HK-2 (cell line): ENCODE measurements around the gene CCT7.

Experiments
- DNase-seq: peaks from one replicate; pipeline ENCODE4 v3.0.0-alpha.2; 2018; ENCODE audit not compliant: unreplicated experiment

Gene CCT7

DNA sequence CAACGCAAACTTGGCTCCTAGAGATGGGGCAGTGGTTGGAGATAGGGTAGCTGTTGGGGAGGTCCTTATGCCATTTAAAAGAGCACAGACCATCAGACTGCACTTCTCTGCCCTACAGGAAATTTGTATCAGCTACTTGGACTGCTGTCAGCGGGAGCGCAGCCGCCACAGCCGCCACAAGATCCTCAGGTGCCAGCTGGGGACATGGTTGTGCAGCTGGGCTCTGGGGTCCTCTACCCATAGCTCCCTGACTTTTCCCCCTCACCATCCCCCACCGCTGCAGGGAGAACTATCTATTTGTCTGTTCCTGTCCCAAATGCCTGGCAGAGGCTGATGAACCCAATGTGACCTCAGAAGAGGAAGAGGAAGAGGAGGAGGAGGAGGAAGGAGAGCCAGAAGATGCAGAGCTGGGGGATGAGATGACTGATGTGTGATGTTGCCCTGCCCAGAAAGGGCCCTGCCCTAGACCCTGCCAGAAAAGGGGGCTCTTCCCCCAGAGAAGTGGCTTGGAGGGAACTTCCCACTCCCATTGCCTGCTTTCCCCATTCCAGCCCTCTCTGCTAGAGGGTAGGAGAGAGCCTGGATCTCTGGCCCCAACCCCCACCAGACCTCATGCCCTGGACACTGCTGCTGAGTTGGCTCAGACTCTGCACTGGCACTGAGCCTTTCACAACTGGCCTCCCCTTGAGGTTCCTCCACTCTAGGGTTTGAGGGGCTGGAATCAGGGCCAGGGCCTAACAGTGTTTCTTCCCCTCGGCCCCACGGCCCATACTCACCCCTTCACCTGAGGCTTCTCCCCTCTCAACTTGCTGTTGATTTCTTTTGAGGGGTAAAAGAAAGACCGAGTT, 8.4 kb upstream of the CCT7 start:
- no peak for DNase-seq

DNA sequence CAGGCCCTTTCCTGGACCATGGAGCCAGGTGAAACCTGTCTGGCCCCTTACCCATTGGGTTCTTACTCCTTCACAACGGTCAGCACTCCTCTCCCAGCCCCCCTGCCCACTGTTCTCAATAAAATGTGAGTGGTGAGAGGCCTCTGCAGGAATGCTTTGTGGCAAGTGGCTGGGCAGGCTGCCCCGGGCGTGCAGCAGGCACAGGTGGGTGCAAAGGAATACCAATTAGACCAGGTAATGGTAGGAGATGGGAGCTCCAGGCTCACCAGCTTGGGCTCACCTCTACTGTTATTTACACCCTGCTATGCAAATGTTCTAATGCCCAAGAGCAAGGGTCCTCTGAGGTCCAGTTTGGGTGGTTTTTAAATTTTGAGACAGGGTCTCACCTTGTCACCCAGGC, 7.0 kb upstream of the CCT7 start:
- DNase-seq, result no peak

DNA sequence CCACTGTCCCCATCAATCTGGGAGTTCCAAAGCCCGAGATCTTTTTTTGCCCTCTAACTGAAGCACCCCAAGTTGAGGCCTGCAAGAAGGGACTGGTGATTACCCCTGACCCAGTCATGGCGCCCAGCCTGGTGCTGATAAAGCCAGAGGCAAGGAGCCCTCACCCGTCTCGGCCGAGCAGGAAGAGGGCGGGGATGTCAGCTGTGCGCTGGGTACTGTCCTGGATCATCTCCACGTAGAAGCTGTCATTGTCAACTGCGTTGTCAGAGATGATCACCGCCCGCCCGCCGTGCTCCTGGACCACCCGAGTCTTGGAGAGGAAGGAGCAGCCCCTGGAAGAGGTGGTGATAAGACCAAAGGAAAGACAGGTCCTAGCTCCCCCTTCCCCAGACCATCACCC, 5.5 kb upstream of the CCT7 start:
- no peak for DNase-seq

DNA sequence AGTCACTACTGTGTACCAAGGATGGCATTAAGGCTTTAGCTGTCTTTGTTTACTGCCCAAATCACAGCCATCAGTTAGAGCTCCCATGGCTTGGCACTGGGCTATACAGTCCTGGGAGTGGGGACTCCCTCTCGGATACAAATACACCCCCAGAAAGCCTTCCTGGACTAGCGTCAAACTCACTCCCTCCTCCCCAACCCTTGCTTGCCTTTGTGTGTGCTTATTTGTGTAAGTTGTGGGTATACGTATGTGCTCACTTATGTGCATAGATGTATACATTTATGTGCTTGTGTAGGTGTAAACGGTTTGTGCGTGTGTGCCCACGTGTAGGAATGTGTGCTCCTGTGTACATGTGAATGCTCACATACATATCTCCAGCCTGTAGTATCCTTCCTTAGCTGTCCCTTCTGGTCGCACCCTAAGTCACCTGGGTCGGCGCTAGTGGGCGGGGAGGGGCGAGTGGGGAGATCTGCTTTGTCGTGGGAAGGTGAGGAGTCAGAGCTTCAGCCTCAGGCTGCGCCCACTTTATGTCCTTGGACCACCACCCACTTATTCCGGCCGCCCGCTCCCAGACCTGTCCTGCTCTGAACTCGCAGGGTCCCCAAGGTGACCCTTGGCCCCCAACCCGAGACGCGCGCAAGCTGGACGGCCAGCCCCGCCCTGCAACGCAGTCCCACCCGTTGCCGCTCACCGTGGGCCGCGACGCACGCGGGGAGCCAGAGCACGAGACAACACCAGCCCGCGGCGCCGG, 1.5 kb upstream of the CCT7 start:
- peak; percentile 24 for DNase-seq

- DNase-seq, result peak; percentile 99
These were observed 765 bp upstream of the CCT7 start, which contains the start of gene PRADC1 for GRCh38 chr2:73233154-73233931. Gene PRADC1, minus strand, starts transcription at chr2:73233239. Its CDS starts 79 bp downstream, at chr2:73233160.

DNA sequence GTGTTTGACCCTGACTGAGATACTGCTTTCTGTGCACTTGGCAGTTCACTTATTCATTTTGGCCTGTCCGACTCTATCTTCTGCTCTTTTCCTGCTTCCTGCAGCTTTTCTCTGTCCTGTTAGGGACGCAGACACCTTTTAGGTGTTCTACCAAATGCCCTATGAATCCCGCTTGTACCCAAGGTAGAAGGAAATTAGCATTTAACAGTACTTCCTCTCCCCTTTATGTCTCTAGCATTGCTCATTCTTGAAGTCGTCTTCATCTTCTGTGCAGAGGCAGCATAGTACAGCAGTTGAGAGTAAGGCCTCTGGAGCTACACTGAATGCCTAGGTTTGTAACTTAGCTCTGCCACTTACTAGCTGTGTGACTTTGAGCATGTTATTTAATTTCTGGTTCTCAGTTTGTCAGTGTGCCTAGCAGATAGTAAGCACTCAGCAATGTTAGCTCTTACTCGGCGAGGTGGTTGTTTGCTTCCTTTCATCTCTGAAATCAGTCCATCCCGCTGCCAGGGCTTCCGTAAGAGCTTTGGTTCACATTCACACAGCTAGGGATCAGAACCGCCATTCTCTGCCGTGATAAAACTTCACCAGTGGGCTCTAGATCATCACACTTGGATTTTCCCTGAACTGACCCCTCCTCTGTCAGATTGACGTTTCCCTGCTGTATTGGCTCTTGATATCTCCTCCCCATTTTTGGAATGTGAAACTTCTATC, 1.4 kb downstream of the CCT7 start:
- DNase-seq, result no peak

- no peak for DNase-seq
These were observed 3.1 kb downstream of the CCT7 start for GRCh38 chr2:73237168-73237567.

DNA sequence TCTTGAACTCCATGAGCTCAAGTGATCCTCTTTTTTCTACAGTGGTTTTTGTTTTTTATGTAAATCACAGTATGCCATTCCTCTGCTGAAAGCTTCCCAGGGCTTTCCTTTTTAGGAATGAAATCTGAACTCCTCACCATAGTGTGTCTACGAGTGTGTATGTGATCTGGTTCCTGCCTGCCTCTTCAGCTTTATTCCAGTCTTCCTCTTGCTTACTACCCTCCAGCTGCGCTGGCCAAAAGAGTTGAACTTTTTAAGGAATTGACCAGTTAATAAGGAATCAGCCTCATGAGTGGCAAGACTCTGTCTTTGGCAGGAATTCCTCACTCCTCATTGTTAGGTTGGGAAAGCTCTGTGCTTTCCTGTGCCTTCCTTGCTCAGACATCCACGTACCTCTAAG, 4.0 kb downstream of the CCT7 start:
- no peak for DNase-seq

- no peak for DNase-seq
These were observed 4.9 kb downstream of the CCT7 start for GRCh38 chr2:73238976-73239375.

- DNase-seq, result no peak
These were observed 5.7 kb downstream of the CCT7 start for GRCh38 chr2:73239776-73240175.

- DNase-seq, result no peak
These were observed 9.9 kb downstream of the CCT7 start for GRCh38 chr2:73243884-73244570.

DNA sequence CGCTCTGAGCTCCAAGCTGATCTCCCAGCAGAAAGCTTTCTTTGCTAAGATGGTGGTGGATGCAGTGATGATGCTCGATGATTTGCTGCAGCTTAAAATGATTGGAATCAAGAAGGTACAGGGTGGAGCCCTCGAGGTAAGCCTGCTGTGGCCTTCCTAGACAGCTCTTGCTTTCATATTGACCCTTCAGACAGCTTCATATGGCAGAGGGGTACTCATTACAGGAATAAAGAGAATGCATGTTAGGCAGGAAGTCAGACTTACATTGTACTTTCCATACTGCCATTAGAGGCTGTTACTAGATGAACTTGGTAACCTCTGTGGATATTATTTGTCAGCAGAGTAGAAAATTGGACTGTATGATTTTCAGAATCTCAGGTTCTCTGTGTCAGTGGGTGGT, 10.5 kb downstream of the CCT7 start:
- DNase-seq, result no peak

- DNase-seq, result no peak
These were observed 12.7 kb downstream of the CCT7 start for GRCh38 chr2:73246850-73247249.

- no peak for DNase-seq
These were observed 15.5 kb downstream of the CCT7 start for GRCh38 chr2:73249636-73250035.

DNA sequence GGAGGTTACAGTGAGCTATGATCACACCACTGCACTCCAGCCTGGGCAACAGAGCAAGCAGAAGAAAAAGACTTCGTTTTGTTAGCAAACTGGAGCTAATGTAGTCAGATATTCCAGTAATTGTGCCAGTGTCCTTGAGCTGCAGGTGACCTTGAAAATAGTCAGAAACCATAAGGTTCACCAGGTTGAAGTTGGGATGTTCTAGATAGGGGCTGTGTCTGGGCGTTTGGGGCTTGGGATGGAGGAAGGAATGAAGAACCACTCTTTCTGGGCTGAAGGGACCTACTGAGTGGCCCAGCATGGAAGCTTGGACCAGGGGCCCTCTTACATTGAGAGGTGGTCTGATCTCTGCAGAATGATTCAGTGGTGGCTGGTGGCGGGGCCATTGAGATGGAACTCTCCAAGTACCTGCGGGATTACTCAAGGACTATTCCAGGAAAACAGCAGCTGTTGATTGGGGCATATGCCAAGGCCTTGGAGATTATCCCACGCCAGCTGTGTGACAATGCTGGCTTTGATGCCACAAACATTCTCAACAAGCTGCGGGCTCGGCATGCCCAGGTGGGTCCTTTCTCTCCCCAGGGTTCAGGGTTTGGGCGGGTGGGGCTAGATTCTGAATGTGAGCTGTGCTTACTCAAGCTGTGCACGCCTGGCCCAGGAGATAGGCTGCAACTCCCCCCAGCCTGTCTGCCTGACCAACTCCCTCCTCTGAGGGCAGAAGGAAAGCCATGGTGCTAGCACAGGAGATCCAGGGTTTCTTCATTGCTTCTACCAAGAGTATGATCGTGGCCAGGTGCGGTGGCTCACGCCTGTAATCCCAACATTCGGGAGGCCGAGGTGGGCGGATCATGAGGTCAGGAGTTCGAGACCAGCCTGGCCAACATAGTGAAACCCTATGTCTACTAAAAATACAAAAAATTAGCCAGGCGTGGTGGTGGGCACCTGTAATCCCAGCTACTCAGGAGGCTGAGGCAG, 17.1 kb downstream of the CCT7 start:
- DNase-seq, result no peak

GRCh38 chr2:73252238-73253027, 18.3 kb downstream of the CCT7 start:
- DNase-seq, result no peak

GRCh38 chr2:73253400-73253799, 19.3 kb downstream of the CCT7 start:
- DNase-seq, result no peak

DNA sequence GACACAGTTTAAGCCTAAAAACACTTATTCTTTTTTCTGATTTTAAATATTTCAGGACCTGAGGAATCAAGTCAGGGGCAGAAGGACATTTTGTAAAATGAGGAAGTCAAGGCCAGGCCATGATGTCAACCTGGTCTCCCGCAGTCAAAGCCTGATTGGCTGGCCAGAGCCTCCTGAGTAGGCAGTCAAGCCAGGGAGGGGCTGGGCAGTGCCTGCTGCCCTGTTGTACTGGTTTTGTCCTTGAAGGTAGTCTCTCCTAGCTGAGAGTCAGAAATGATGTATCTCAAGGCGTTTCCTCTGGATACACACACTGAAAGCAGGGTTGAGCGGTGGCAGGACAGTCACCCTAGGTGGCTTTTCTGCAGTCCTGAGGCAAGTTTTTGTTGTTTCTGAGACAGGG, 19.8 kb downstream of the CCT7 start:
- no peak for DNase-seq
